Body of pancreas (tissue), 4 donors: ENCODE results near the gene ST3GAL4. TPM values are rescaled to one million over a fixed set of nuclear protein-coding genes. Genes with fewer than 3 reads are reported as not detected.

Experiments
- ATAC-seq: fragments of 150-250 bp; one replicate; pipeline ENCODE4 v1.9.1; 2016
- DNase-seq, 4 donors: peaks; one replicate each; pipeline ENCODE4 v3.0.0-alpha.2; 2019
- H3K27ac ChIP-seq, 4 donors: fragments of 200-600 bp; sonication (generic); 1 replicate in 3 of 4; 2 replicates in 1 of 4; pipeline versions ENCODE4 v1.5.1 to v1.6.1; 2016 to 2019; ENCODE audit warnings: mild to moderate bottlenecking in 1 of 4, mixed read lengths in 1 of 4, moderate library complexity in 1 of 4
- H3K27me3 ChIP-seq, 2 donors: fragments of 200-600 bp; sonication (generic); one replicate each; pipeline ENCODE4 v1.6.0; 2016; ENCODE audit warnings: mild to moderate bottlenecking in 1 of 2
- H3K36me3 ChIP-seq, 2 donors: fragments of 200-600 bp; sonication (generic); replicated peaks in 1 of 2; 2 replicates each; pipeline ENCODE4 v1.5.1; 2016; ENCODE audit warnings: low read depth in 2 of 2; ENCODE audit not compliant: insufficient read depth in 1 of 2
- H3K4me1 ChIP-seq: fragments of 200-600 bp; sonication (generic); one replicate; pipeline ENCODE4 v1.6.0; 2016
- H3K4me3 ChIP-seq, 2 donors: fragments of 200-600 bp; sonication (generic); 1 replicate in 1 of 2; 2 replicates in 1 of 2; pipeline ENCODE4 v1.5.1; 2016 to 2019
- H3K9me3 ChIP-seq, 3 donors: fragments of 200-600 bp; sonication (generic); 1 replicate in 2 of 3; 2 replicates in 1 of 3; pipeline ENCODE4 v1.5.1; 2016
- POLR2A ChIP-seq, 3 donors: fragments of 450-650 bp; IDR thresholded peaks; one replicate each; pipeline ENCODE4 v1.6.1; 2016; ENCODE audit warnings: antibody characterized with exemption in 3 of 3, mild to moderate bottlenecking in 2 of 3
- WGBS, 2 donors: methylation state at CpG; one replicate each; pipeline ENCODE4 v1.1.5; 2017; 5-methylcytosine and 5-hydroxymethylcytosine counted together
- intact Hi-C: fragments of 100-400 bp; cut with DNase I; formaldehyde crosslinking; loops from one replicate; pipeline ENCODE4 v1.15.1; 2023
- small RNA-seq: library from RNA; depleted of rRNA; stranded (forward); fragments of <200 nt; gene quantifications from one replicate; pipeline ENCODE3, GENCODE V24; 2016
- total RNA-seq, 2 donors: library from RNA; depleted of rRNA; stranded (reverse); fragments of >200 nt; gene quantifications; one replicate each; pipeline ENCODE4 v1.1.0, GENCODE V29; 2016
- TF ChIP-seq, protein P1 (sequence below), 7 experiments: fragments of 450-650 bp in 4 of 7; fragments of 200-600 bp in 3 of 7; sonication (generic) in 3 of 7; IDR thresholded peaks; one replicate each; pipeline ENCODE4 v1.5.1; 2016 to 2019; ENCODE audit warnings: antibody characterized with exemption in 7 of 7

ST3GAL4 gene
- total RNA-seq, 2 donors from 2014 or later: 7.5 to 14.8 TPM

DNA sequence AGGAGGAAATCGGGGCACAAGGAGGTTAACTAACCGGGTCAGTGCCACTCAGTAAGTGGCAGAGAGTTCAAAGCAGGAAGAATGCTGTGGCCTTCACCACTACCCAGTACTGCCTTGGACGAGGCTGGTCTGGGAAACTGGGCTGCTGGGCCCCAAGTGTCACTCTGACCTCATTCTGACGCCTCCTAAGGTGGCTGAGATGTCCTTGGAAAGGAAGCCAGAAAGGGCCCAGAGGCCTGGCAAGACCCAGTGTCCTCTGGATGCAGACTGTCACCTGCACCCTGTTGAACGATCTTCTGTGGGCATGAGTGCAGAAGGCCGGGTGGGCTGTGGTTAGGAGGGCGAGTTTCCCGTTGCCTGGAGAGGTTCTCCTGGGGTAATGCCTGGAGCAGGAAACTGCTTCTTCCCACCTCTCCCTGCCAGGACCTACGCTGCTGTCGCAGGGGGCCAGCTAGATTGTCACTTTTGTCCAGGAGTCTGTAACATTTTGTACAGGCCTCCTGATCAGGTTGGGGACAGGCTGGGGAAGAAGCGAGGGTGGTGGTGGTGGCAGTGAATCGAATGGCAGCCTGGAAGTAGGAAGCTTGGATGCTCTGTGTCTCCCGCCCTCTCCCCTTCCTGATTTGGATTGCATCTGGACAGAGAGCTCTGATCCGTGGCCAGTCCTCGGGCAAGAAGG, 105.1 kb downstream of the ST3GAL4 start:
- no peaks in the 10 kb centered on the region for H3K27me3 ChIP-seq

DNA sequence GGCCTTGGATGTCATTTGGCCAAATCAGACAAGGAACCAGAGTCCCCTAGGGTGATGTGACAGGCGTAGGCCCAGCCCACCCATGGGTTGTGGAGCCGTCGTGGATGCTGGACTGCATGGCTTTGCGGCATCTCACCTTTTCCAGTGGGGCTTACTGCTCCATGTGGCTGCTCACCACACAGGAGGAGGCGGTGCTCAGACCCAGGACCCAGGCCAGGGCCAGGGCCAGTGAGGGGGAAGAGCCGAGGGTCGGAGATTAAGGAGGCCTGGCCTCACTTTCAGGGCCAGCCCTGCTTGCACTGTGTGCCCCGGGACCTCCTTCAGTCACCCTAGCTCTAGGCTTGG, 105.6 kb downstream of the ST3GAL4 start:
- no peaks in the 10 kb centered on the region for H3K4me1 ChIP-seq
- peaks cover 0 to 3% of the 10 kb centered on the region in 2 donors for H3K27me3 ChIP-seq
- H3K4me3 ChIP-seq: no peak overlapping the region
- intact Hi-C loops: no loop called here
- H3K27ac ChIP-seq: no peak overlapping the region
- WGBS, 2 donors: 83 to 84% methylated on average over 4 to 8 of the region's 8 CpGs
- no peak for TF ChIP-seq POLR2A (IDR thresholded peaks at IDR 0.05)
- TF ChIP-seq, protein P1, sequence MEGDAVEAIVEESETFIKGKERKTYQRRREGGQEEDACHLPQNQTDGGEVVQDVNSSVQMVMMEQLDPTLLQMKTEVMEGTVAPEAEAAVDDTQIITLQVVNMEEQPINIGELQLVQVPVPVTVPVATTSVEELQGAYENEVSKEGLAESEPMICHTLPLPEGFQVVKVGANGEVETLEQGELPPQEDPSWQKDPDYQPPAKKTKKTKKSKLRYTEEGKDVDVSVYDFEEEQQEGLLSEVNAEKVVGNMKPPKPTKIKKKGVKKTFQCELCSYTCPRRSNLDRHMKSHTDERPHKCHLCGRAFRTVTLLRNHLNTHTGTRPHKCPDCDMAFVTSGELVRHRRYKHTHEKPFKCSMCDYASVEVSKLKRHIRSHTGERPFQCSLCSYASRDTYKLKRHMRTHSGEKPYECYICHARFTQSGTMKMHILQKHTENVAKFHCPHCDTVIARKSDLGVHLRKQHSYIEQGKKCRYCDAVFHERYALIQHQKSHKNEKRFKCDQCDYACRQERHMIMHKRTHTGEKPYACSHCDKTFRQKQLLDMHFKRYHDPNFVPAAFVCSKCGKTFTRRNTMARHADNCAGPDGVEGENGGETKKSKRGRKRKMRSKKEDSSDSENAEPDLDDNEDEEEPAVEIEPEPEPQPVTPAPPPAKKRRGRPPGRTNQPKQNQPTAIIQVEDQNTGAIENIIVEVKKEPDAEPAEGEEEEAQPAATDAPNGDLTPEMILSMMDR (IDR thresholded peaks at IDR 0.05): no peak
- no peaks in the 10 kb centered on the region for H3K9me3 ChIP-seq
- DNase-seq (no peak), ATAC-seq (no peak)
- no peaks in the 10 kb centered on the region for H3K36me3 ChIP-seq

More for the DNA sequence above, 105.1 kb downstream of the ST3GAL4 start:
- Histone ChIP-seq H3K36me3 (no peaks in the 10 kb centered on the region), H3K4me3 (no peak overlapping the region), H3K27ac (no peak overlapping the region), H3K9me3 (no peaks in the 10 kb centered on the region), H3K4me1 (no peaks in the 10 kb centered on the region)
- peak in 3 of 4 donors; percentile 34 to 68 (median 57) for DNase-seq
- WGBS, 2 donors: 67 to 71% methylated on average over 7 to 15 of the region's 15 CpGs
- intact Hi-C loops: no loop called here
- ATAC-seq: peak; percentile 59
- TF ChIP-seq POLR2A (IDR thresholded peaks at IDR 0.05): peak in 1 of 3 donors; percentile 29
- TF ChIP-seq, protein P1 (IDR thresholded peaks at IDR 0.05): no peak

DNA sequence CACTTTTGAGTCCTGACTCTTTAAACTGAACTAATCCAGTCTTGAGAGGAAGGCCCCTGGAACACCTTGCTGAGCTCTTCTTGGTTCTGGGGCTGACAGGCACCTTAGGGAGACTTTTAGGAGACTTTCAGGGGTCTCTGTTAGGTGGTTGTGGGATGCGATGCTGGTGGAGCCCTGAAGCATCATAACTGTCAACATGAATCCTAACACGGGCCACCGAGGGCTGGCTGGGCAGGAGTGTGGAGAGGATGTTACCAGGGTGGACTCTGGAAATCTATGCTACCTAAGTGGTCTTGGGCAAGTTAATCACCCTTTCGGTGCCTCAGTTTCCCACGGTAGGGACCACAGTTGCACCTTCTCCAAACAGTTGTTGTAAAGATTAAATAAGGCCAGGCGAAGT, 106.5 kb downstream of the ST3GAL4 start:
- ATAC-seq: no peak
- Histone ChIP-seq H3K9me3 (no peaks in the 10 kb centered on the region), H3K4me1 (no peaks in the 10 kb centered on the region), H3K4me3 (no peak overlapping the region), H3K27ac (no peak overlapping the region), H3K36me3 (no peaks in the 10 kb centered on the region), H3K27me3 (peaks cover 0 to 4% of the 10 kb centered on the region in 2 donors)
- intact Hi-C loops: no loop called here
- TF ChIP-seq, protein P1 (IDR thresholded peaks at IDR 0.05): no peak
- no peak for TF ChIP-seq POLR2A (IDR thresholded peaks at IDR 0.05)
- WGBS, 2 donors: 72 to 85% methylated on average over 6 of the region's 6 CpGs
- no peak for DNase-seq

DNA sequence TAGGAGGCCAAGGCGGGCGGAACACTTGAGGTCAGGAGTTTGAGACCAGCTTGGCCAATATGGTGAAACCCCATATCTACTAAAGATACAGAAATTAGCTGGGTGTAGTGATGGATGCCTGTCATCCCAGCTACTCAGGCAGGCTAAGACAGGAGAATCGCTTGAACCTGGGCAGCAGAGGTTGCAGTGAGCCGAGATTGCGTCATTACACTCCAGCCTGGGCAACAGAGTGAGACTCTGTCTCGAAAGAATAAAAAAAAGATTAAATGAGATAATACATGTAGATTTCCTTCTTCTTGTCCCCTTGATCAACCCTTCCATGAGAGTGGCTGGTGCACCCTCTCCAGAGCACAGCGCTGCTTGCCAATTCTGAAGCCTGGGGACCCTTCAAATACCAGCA, 106.9 kb downstream of the ST3GAL4 start:
- WGBS, 2 donors: 94 to 95% methylated on average over 7 of the region's 7 CpGs
- H3K9me3 ChIP-seq: no peaks in the 10 kb centered on the region
- DNase-seq (no peak), ATAC-seq (no peak)
- peaks cover 0 to 7% of the 10 kb centered on the region in 2 donors for H3K27me3 ChIP-seq
- H3K27ac ChIP-seq: no peak overlapping the region
- H3K4me3 ChIP-seq: no peak overlapping the region
- no peak for TF ChIP-seq POLR2A (IDR thresholded peaks at IDR 0.05)
- TF ChIP-seq, protein P1 (IDR thresholded peaks at IDR 0.05): no peak
- no peaks in the 10 kb centered on the region for H3K4me1 ChIP-seq
- H3K36me3 ChIP-seq: no peaks in the 10 kb centered on the region
- intact Hi-C loops: no loop called here

Small RNA genes within 50 kb of the gene (small RNA-seq; reads per million reads assigned to genes)
- not detected for gene AP001318.3

Other genes with a start within 250 kb of the ST3GAL4 start
- gene RPUSD4, start 144.0 kb upstream of the ST3GAL4 start, total RNA-seq: 10 to 100 TPM; 25.4 to 41.2 TPM
- gene FAM118B, start 143.9 kb upstream of the ST3GAL4 start, total RNA-seq: 10 to 100 TPM in 1 of 2 donors, 1 to 10 TPM in 1; 6.7 to 36.9 TPM
- 100 to 1,000 TPM; 120 to 191 TPM for gene SRPRA, start 86.8 kb upstream of the ST3GAL4 start, total RNA-seq
- gene FOXRED1, start 86.5 kb upstream of the ST3GAL4 start, total RNA-seq: 10 to 100 TPM in 1 of 2 donors, 1 to 10 TPM in 1; 9.3 to 19.1 TPM
- gene TIRAP, start 72.6 kb upstream of the ST3GAL4 start, total RNA-seq: 10 to 100 TPM in 1 of 2 donors, 1 to 10 TPM in 1; 8.3 to 13.5 TPM
- 10 to 100 TPM in 1 of 2 donors, 1 to 10 TPM in 1; 3.0 to 17.9 TPM for gene DCPS, start 51.6 kb upstream of the ST3GAL4 start, total RNA-seq